Activated naive CD4-positive, alpha-beta T cell treated with anti-CD3 and anti-CD28 coated beads, Interleukin-2, amount 50 U/mL, for 72 hours (primary cell): ENCODE measurements around the gene LDB2. TPM values are rescaled to one million over a fixed set of nuclear protein-coding genes. Genes with fewer than 3 reads are reported as not detected.

Experiments used
- ATAC-seq, 2 donors: fragments of 150-1000 bp; cut with Tn5 transposase; 2 replicates each; pipeline ENCODE4 v1.10.0; 2021; ENCODE audit warnings: mild to moderate bottlenecking in 2 of 2, moderate library complexity in 2 of 2
- DNase-seq, 2 donors: peaks; one replicate each; pipeline ENCODE4 v3.0.0; 2021 to 2022; ENCODE audit warnings: low spot score in 2 of 2
- H3K27ac Mint-ChIP-seq, 2 donors: one replicate each; pipeline ENCODE4 v1.8.0; 2022; ENCODE audit warnings: mild to moderate bottlenecking in 2 of 2, mixed read lengths in 2 of 2
- H3K36me3 Mint-ChIP-seq, 2 donors: one replicate each; pipeline ENCODE4 v1.8.0; 2022; ENCODE audit warnings: mixed read lengths in 2 of 2
- H3K9me3 Mint-ChIP-seq, 2 donors: one replicate each; pipeline ENCODE4 v1.8.0; 2022; ENCODE audit warnings: mixed read lengths in 2 of 2
- total RNA-seq, 2 donors: library from RNA; stranded (reverse); gene quantifications; one replicate each; pipeline ENCODE4 v1.2.3, GENCODE V29; 2022

Gene LDB2
- total RNA-seq, 2 donors from 2014 or later, result not detected

- ATAC-seq (no peak), DNase-seq (no peak)
- Mint-ChIP-seq H3K27ac (no peak overlapping the region), H3K9me3 (no peaks in the 10 kb centered on the region), H3K36me3 (no peaks in the 10 kb centered on the region)
Observed at GRCh38 chr4:16830081-16830480, 68.4 kb downstream of the LDB2 start.

GRCh38 chr4:16827794-16828724 lies 70.4 kb downstream of the LDB2 start:
- no peak for ATAC-seq
- Mint-ChIP-seq H3K36me3 (no peaks in the 10 kb centered on the region), H3K9me3 (no peaks in the 10 kb centered on the region), H3K27ac (no peak overlapping the region)
- DNase-seq, result no peak

GRCh38 chr4:16827045-16827444 lies 71.4 kb downstream of the LDB2 start:
- Mint-ChIP-seq H3K9me3 (no peaks in the 10 kb centered on the region), H3K27ac (no peak overlapping the region), H3K36me3 (no peaks in the 10 kb centered on the region)
- ATAC-seq, result no peak
- DNase-seq, result no peak

- ATAC-seq, result no peak
- Mint-ChIP-seq H3K9me3 (no peaks in the 10 kb centered on the region), H3K27ac (no peak overlapping the region), H3K36me3 (no peaks in the 10 kb centered on the region)
- DNase-seq, result no peak
Observed at GRCh38 chr4:16826406-16826910, 72.0 kb downstream of the LDB2 start.

GRCh38 chr4:16824278-16824806 lies 74.1 kb downstream of the LDB2 start:
- Mint-ChIP-seq H3K27ac (no peak overlapping the region), H3K9me3 (no peaks in the 10 kb centered on the region), H3K36me3 (no peaks in the 10 kb centered on the region)
- DNase-seq (no peak), ATAC-seq (no peak)

GRCh38 chr4:16820329-16820728 lies 78.1 kb downstream of the LDB2 start:
- no peaks in the 10 kb centered on the region for H3K36me3 Mint-ChIP-seq
- no peak for ATAC-seq
- H3K27ac Mint-ChIP-seq, result no peak overlapping the region
- DNase-seq, result no peak
- H3K9me3 Mint-ChIP-seq, result no peaks in the 10 kb centered on the region

- Mint-ChIP-seq H3K27ac (no peak overlapping the region), H3K9me3 (no peaks in the 10 kb centered on the region), H3K36me3 (no peaks in the 10 kb centered on the region)
- ATAC-seq, result no peak
- no peak for DNase-seq
Observed at GRCh38 chr4:16819652-16820051, 78.8 kb downstream of the LDB2 start.

- no peak for ATAC-seq
- Mint-ChIP-seq H3K9me3 (no peaks in the 10 kb centered on the region), H3K27ac (no peak overlapping the region), H3K36me3 (no peaks in the 10 kb centered on the region)
- no peak for DNase-seq
Observed at GRCh38 chr4:16818005-16818404, 80.4 kb downstream of the LDB2 start.

GRCh38 chr4:16817286-16817685 lies 81.2 kb downstream of the LDB2 start:
- ATAC-seq (no peak), DNase-seq (no peak)
- no peaks in the 10 kb centered on the region for H3K9me3 Mint-ChIP-seq
- no peak overlapping the region for H3K27ac Mint-ChIP-seq
- no peaks in the 10 kb centered on the region for H3K36me3 Mint-ChIP-seq

GRCh38 chr4:16814361-16814760 lies 84.1 kb downstream of the LDB2 start:
- Mint-ChIP-seq H3K36me3 (no peaks in the 10 kb centered on the region), H3K9me3 (no peaks in the 10 kb centered on the region), H3K27ac (no peak overlapping the region)
- ATAC-seq (no peak), DNase-seq (no peak)

GRCh38 chr4:16812041-16812440 lies 86.4 kb downstream of the LDB2 start:
- DNase-seq (no peak), ATAC-seq (no peak)
- Mint-ChIP-seq H3K9me3 (no peaks in the 10 kb centered on the region), H3K36me3 (no peaks in the 10 kb centered on the region), H3K27ac (no peak overlapping the region)

GRCh38 chr4:16809943-16810342 lies 88.5 kb downstream of the LDB2 start:
- ATAC-seq (no peak), DNase-seq (no peak)
- H3K9me3 Mint-ChIP-seq, result no peaks in the 10 kb centered on the region

GRCh38 chr4:16809064-16809463 lies 89.4 kb downstream of the LDB2 start:
- H3K9me3 Mint-ChIP-seq, result no peaks in the 10 kb centered on the region
- DNase-seq, result no peak
- no peak overlapping the region for H3K27ac Mint-ChIP-seq
- ATAC-seq, result no peak
- H3K36me3 Mint-ChIP-seq, result no peaks in the 10 kb centered on the region

More at GRCh38 chr4:16809943-16810342, 88.5 kb downstream of the LDB2 start:
- Mint-ChIP-seq H3K36me3 (no peaks in the 10 kb centered on the region), H3K27ac (no peak overlapping the region)

- DNase-seq (no peak), ATAC-seq (no peak)
- Mint-ChIP-seq H3K36me3 (no peaks in the 10 kb centered on the region), H3K27ac (no peak overlapping the region), H3K9me3 (no peaks in the 10 kb centered on the region)
Observed at GRCh38 chr4:16807355-16807754, 91.1 kb downstream of the LDB2 start.

- DNase-seq (no peak), ATAC-seq (no peak)
- H3K36me3 Mint-ChIP-seq, result no peaks in the 10 kb centered on the region
- no peak overlapping the region for H3K27ac Mint-ChIP-seq
- H3K9me3 Mint-ChIP-seq, result no peaks in the 10 kb centered on the region
Observed at GRCh38 chr4:16804581-16804980, 93.9 kb downstream of the LDB2 start.

- Mint-ChIP-seq H3K27ac (no peak overlapping the region), H3K36me3 (no peaks in the 10 kb centered on the region), H3K9me3 (no peaks in the 10 kb centered on the region)
- no peak for ATAC-seq
- DNase-seq, result no peak
Observed at GRCh38 chr4:16802044-16802443, 96.4 kb downstream of the LDB2 start.

GRCh38 chr4:16801356-16801755 lies 97.1 kb downstream of the LDB2 start:
- Mint-ChIP-seq H3K9me3 (no peaks in the 10 kb centered on the region), H3K27ac (no peak overlapping the region), H3K36me3 (no peaks in the 10 kb centered on the region)
- ATAC-seq (no peak), DNase-seq (no peak)
